ENCODE data around the gene PCCA. TPM values are rescaled to one million over a fixed set of nuclear protein-coding genes. Genes with fewer than 3 reads are reported as not detected.

PCCA gene
- polyA plus RNA-seq, 1 experiment = 3.0 TPM

DNA sequence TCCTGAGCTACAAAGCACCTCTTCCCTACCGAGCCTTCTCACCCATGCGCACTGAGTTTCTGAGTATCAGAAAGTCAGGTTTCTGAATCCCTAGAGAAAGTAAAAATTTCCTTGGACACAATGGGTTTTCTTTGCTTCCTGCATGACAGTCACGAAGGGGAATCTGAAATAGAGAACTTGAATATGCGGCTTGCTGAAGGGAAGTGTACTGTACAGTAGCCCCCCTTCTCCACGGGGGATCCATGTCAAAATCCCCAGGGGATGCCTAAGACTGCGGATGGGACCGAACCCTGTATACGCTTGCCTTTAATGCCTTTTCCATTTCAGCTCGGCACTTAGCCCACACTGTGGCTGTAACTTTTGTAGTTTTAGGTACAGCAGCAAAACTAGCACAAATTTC is 391.8 kb downstream of the PCCA start:
- POLR2A ChIA-PET = no interaction called here
- CTCF ChIA-PET = no interaction called here
- Histone ChIP-seq H3K27me3 (ENCODE audit: control insufficient read depth, insufficient read depth, low read length) (no peaks in the 10 kb centered on the region), H3K36me3 (ENCODE audit: control insufficient read depth, insufficient read depth, low read length) (no peaks in the 10 kb centered on the region), H3K4me3 (ENCODE audit: low read depth, low read length) (no peak overlapping the region)
- no peak for DNase-seq (ENCODE audit: low read depth)
- TF ChIP-seq, protein P1, sequence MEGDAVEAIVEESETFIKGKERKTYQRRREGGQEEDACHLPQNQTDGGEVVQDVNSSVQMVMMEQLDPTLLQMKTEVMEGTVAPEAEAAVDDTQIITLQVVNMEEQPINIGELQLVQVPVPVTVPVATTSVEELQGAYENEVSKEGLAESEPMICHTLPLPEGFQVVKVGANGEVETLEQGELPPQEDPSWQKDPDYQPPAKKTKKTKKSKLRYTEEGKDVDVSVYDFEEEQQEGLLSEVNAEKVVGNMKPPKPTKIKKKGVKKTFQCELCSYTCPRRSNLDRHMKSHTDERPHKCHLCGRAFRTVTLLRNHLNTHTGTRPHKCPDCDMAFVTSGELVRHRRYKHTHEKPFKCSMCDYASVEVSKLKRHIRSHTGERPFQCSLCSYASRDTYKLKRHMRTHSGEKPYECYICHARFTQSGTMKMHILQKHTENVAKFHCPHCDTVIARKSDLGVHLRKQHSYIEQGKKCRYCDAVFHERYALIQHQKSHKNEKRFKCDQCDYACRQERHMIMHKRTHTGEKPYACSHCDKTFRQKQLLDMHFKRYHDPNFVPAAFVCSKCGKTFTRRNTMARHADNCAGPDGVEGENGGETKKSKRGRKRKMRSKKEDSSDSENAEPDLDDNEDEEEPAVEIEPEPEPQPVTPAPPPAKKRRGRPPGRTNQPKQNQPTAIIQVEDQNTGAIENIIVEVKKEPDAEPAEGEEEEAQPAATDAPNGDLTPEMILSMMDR (IDR thresholded peaks at IDR 0.05; ENCODE audit: insufficient read depth, low read depth, low read length) = no peak

DNA sequence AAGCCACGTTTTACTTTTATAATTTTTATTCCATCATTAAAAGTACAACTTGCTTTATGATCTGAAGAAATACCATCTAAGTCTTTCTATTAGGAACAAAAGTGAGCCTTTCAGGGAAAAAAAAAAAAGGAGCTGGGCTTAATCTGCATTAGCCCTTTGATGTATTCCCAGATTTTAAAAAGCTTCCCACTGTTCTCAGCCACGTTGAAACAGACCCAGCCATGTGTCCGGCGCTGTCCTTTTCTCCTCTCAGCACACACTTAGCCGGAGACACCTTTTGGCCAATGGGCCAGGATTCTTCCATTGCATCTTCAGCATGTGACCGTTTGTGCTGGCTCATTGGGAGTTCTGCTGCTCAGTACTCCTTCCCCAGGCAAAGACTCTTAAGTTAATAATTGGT is 394.2 kb downstream of the PCCA start:
- no peak overlapping the region for H3K4me3 ChIP-seq (ENCODE audit: low read depth, low read length)
- H3K27me3 ChIP-seq (ENCODE audit: control insufficient read depth, insufficient read depth, low read length) = no peaks in the 10 kb centered on the region
- DNase-seq (ENCODE audit: low read depth) = no peak
- TF ChIP-seq, protein P1 (IDR thresholded peaks at IDR 0.05; ENCODE audit: insufficient read depth, low read depth, low read length) = no peak
- H3K36me3 ChIP-seq (ENCODE audit: control insufficient read depth, insufficient read depth, low read length) = no peaks in the 10 kb centered on the region
- ChIA-PET POLR2A (interaction anchor here (0.6 kb wide), 1 partner anchor 60 kb away, joined by 7 read pairs; no protein-coding TSS in a partner anchor), CTCF (no interaction called here)

DNA sequence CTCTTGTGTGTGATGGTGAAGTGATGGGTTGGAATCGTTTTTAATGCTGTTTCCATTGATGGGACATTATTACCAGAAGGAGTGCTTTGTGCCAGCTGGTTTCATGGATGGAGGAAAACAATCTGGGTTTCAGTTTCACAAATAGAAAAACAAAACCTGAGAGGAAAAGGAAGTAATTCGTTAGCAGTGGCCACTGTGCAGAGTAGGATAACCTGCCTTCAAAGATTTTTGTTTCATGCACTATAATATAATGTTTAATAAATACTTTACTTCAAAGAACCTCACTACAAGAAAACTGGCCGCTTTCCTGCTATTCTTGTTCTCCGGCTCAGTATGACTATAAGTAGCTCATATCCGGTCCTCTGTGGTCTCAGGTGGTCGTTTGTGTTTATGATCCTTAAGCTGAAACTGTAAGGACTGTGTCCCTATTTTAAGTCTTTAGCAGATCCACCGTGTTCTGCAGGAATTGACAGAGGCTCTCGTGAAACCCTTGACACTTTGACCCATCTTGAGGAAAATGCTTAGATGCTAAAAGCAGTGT is 395.0 kb downstream of the PCCA start:
- H3K36me3 ChIP-seq (ENCODE audit: control insufficient read depth, insufficient read depth, low read length) = no peaks in the 10 kb centered on the region
- ChIA-PET CTCF (interaction anchor here (0.7 to 1.2 kb wide), 3 partner anchors 11 to 18 kb away, joined by 3 read pairs; no protein-coding TSS in a partner anchor), POLR2A (no interaction called here)
- TF ChIP-seq, protein P1 (IDR thresholded peaks at IDR 0.05; ENCODE audit: insufficient read depth, low read depth, low read length) = no peak
- DNase-seq (ENCODE audit: low read depth) = no peak
- no peak overlapping the region for H3K4me3 ChIP-seq (ENCODE audit: low read depth, low read length)
- no peaks in the 10 kb centered on the region for H3K27me3 ChIP-seq (ENCODE audit: control insufficient read depth, insufficient read depth, low read length)

DNA sequence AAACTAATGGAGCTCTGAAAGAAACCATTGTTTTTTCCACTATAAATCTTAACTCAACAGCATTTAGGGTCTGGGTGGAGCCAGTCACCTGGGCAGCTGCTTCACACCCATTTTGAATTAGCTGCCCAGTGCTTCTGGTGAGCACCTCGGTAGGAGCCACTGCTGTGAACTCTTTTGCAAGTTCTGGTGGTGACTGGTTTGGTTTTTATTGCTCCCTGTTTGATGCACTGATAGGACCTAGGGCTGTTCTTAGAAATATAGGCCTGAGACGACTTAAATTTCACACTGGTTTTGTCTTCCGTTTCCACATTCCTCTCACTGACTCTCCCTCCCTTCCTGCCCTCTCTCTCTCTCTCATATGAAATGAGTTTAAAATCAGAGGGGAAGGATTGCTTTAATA is 395.8 kb downstream of the PCCA start:
- ChIA-PET POLR2A (no interaction called here), CTCF (interaction anchor here (0.7 to 1.2 kb wide), 3 partner anchors 10 to 17 kb away, joined by 3 read pairs; no protein-coding TSS in a partner anchor)
- DNase-seq (ENCODE audit: low read depth) = no peak
- H3K36me3 ChIP-seq (ENCODE audit: control insufficient read depth, insufficient read depth, low read length) = no peaks in the 10 kb centered on the region
- TF ChIP-seq, protein P1 (IDR thresholded peaks at IDR 0.05; ENCODE audit: insufficient read depth, low read depth, low read length) = no peak
- no peaks in the 10 kb centered on the region for H3K27me3 ChIP-seq (ENCODE audit: control insufficient read depth, insufficient read depth, low read length)
- no peak overlapping the region for H3K4me3 ChIP-seq (ENCODE audit: low read depth, low read length)

DNA sequence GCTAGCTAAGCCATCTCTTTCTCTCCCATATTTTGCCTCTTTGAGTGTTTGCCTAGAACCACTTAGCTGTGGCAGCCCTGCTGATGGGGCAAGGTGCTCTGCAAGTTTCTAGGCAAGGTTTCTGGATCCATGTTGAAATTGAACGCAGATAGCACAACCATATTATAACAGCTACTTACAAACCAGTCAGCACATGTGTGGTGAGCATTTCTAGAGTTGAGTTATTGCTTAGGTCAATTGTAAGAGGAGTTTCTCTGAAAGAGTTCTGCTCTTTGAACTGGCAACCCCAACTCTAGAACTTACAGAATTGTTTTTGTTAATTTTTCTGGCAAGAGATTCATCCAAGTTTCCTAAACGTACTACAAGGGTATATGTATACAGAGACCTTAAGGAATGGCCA is 396.4 kb downstream of the PCCA start:
- no peak for DNase-seq (ENCODE audit: low read depth)
- ChIA-PET CTCF (interaction anchor here (1.0 kb wide), 1 partner anchor 10 kb away, joined by 3 read pairs; no protein-coding TSS in a partner anchor), POLR2A (no interaction called here)
- no peaks in the 10 kb centered on the region for H3K36me3 ChIP-seq (ENCODE audit: control insufficient read depth, insufficient read depth, low read length)
- no peaks in the 10 kb centered on the region for H3K27me3 ChIP-seq (ENCODE audit: control insufficient read depth, insufficient read depth, low read length)
- TF ChIP-seq, protein P1 (IDR thresholded peaks at IDR 0.05; ENCODE audit: insufficient read depth, low read depth, low read length) = no peak
- no peak overlapping the region for H3K4me3 ChIP-seq (ENCODE audit: low read depth, low read length)
